ENCODE measurements around the gene MSI2.

DNA sequence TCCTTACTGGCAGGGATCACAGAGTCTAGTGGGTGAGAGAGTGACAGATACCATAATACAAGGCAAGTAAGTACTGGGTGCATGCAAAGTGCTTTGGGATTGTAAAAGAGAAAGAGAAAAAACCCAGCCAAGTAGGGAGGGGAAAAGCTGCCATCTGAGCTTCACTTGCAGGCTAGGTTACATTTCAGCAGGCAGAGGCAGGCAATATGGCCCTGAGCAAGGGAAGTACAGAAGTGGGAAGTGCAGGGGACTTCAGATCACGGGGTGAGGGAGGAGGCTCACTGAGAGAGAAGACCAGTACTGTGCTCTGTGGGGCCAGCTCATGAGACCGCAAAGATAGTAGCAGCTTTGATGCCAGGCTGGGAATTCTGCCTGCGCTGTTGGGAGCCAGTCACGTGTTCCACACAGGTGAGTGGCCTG lies 230.6 kb downstream of the MSI2 start:
- TF ChIP-seq CTCF (IDR thresholded peaks at IDR 0.05) (no peak), EP300 (IDR thresholded peaks at IDR 0.05) (no peak)

All from sigmoid colon (tissue), 4 donors.